Kidney tubule cell (primary cell): ENCODE data around the gene ADAMTS2.

Experiments
- DNase-seq: peaks from one replicate; pipeline ENCODE4 v3.0.0-alpha.2; 2018; ENCODE audit warnings: low spot score

The ADAMTS2 gene

DNA sequence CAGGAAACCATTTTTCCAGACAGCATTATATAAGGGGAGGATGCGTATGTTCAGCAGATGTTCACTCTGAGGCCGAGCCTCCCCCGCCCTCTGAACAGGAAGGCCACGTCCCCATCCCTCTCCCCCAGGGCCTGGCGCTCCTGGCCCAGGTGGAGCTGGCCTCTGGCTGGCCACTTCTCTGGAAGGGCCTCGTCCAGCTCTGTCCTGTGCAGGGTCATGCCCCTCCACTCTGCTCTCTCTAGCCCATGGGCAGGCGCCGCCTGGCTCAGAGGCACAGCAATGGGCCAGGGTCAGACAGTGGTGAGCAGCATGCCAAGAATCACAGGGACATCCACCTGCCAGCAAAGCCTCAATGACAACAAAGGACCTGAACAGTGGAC is 34.2 kb downstream of the ADAMTS2 start:
- no peak for DNase-seq

DNA sequence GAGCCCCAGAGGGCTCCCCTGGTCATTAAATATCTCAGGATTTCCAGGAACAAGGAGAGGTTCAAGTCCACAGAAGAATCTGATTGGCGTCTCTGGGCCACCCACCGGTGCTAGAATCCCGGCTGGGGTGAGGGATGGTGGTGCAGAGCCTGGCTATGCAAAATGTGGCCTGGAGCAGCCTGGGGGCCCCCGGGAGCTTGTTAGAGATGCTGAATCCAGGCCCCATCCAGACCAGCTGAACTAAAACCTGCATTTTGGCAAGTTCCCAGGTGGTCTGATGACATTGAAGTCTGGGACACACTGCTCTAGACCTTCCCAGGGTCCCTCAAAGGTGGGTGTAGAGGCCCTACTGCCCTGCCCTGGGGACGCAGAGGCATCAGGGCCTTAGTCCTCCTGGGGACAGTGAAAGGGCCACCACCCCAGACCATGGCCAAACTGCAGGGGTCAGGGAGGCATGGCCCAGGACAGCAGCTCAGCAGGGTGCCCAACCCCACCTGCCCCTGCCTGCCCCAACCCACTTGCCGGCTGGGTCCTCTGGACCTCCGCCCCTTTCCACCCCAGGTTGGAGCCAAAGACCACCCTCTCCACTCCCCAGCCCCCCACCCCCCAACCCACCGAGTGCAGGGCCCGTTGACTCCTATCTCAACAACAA is 34.7 kb downstream of the ADAMTS2 start:
- no peak for DNase-seq

DNA sequence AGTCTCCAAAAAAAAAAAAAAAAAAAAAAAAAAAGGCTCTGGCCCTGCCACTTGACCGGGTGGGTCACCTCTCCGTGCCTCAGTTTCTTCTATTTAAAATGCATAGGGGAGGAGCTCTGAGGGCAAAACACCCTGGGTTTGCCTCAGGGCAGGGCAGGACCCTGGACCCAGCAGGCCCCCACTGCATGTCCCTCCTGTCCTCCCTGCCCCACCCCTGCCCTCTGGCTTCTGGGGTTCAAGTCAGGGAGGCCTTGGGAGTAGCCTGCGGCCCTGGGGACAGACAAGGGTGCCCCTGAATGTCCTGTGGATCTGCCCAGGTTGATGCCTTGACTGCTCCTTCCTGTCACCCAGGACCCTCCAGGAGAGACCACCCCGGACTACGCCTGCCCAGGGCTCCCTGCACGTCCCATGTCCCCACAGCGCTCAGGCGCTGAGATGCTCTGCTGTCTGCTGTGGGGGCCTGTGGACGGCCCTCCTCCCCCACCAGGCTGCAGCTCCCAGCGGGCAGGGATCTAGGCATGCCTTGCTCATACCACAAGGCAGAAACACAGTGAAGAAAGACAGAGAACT is 35.4 kb downstream of the ADAMTS2 start:
- no peak for DNase-seq

DNA sequence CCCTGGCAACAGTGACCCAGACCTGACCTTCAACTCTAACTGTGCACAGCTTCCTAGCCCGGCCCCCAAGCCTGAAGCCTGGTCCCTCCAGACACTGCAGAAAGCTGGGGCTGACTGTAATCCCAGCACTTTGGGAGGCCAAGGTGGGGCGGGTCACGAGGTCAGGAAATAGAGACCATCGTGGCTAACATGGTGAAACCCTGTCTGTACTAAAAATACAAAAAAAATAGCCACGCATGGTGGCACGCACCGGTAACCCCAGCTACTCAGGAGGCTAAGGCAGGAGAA is 35.9 kb downstream of the ADAMTS2 start:
- DNase-seq, result no peak

DNA sequence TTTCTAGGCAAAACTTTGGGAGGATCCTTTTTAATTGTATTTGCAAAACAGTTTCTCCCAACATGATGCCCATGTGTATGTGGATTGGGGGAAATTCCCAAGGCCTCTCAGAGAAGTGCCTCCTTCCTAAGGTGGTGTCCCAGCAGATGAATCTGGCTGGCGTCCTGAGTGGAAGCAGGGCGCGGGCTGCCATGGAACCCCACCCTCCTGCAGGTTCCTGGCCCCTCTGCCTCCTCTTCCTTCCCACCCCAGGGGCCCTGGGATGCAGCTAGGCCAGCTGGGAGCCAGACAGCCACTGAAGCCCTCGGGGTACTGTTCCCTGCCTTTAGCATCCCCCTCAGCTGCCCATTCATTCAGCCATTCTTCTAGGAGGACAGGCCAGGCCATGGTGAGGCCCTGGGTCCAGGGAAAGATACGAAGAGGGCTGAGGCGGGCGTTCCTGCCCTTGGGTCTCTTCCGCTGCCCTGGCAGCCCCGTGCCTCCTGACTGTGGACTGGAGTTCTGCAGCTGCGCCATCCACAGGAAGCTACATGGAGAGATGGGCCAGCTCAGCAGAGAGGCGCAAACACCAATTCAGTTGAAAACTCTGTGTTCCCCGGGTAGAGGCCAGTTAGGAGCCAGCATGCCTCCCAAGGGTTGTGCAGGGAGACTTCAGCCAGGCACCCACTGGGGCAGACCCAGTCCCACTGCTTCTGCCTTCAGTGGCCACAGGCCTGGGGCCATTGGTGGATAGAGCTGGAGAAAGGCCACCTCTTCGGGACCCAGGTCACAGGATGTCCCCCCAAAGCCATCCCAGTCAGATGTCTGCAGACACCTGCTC is 36.5 kb downstream of the ADAMTS2 start:
- no peak for DNase-seq

DNA sequence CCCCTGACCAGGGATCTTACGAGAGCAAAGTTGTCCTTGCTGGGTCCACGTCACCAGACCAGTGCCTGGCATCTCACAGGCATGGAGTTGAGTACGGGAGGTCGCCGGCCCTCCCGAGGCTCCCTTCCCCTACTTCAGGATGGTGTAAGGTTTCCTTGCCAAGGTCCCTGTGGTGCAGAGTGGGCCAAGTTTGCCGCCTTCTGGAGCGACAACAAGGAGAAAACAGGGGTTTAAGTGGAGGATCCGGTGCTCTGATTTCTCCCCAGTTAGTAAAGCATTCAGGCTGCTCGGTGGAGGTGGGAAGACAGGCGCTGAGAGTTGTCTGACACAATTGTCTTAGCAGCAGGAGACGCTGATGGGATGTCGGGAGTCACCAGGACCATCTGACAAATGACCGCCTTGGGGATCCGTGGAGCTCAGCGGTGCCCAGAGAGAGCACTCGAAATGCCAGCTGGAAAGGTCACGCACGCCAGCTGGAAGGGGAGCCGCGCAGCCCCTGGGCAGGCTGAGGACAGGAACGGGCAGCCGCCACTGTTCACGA is 37.3 kb downstream of the ADAMTS2 start:
- no peak for DNase-seq

DNA sequence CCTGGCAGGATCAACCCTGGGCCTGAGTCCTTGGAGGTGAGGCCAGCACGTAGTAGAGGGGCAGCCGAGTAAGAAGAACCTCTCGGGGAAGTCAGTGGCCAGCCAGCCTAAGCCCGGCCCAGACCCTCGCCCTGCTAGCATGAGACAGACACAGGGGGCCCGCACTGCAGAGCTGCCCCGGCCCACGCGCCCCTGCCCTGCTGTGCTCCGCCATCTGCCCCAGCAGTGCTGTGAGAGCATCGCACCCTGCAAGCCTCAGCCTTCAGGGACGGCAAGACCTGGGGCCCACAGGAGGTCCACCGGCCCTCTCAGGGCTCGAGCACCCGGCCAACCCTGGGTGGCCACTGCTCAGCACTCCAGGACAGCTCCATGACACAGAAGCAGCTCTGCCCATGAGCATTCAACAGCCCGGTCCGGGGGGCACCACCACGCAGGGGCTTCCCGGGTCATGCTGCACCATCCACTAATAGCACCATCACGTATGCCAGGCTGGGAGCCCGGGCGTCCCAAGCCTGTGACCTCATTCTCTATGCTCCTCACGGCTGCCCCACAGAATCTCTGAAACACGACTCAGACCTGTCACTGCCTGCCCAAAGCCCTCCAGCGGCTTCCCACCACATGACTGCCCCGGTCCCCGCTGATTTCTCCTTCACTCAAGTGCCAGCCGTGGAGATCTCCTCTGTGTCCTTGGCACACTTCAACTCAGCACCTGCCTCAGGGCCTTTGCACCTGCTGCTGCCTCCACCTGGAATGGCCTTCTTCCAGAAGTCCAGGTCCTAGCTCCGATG is 38.1 kb downstream of the ADAMTS2 start:
- no peak for DNase-seq

DNA sequence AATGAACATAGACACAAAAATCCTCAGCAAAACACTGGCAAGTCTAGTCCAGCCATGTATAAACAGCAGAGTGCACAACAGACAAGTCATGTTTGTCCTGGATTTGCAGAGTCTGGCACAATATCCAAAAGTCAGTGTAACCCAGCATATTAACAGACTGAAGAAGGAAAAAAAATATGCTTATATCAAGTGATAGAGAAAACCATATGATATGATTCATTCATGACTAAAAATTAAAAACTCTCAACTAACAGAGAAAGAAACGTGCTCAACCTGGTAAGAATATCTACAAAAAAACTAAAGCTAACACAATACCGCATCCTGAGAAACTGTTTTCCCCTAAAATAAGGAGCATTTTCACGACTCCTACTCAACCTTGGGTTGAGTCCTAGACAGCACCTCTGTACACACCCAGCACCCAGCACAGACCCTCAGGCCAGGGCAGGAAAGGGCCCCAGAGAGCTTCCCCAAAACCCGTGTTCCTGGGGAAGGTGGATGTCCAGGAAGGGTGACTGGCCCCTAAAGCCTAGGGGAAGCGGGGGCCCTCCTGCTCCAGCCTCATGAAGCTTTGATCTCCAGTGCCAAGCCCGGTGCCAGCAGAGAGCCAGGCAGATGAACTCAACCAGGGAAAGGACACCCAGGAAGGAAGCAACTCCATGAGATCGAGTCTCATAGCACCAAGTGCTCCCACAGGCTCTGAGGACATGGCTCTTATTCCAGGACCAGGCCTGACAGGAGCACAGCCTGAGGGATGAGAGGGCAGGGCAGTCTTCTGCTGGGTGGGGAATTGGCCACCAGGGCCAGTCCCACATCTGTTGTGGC is 38.9 kb downstream of the ADAMTS2 start:
- no peak for DNase-seq

DNA sequence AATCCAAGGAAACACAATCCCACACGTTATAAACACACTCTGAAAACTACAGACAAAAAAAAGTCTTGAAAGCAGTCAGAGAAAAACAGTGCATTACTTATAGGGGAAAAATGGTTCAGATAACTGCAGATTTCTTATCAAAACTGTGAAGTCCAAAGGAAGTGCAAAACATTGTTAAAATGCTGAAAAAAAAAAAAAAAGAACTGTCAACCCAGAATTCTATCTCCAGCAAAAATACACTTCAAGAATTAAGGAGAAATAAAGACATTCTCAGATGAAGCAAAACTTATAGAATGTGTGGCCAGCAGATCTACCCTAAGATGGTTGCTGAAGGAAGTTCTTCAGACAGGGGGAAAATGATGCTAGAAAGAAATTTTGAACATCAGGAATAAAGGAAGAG is 40.4 kb downstream of the ADAMTS2 start:
- DNase-seq, result no peak

DNA sequence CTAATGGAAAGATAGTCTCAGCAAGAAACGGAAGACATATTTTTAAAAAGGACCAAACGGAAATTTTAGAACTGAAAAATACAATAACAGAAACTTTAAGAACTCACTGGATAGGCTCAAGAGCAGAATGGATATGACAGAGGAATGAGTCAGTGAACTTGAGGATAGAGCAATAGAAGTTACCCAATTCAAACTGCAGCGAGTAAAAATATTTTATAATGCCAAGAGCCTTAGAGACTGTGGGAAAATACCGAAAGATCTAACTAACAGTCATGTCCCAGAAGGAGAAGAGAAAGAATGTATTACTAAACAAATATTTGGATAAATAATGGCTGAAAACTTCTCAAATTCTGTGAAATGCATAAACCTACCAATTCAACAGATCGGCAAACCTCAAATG is 40.8 kb downstream of the ADAMTS2 start:
- DNase-seq, result no peak

DNA sequence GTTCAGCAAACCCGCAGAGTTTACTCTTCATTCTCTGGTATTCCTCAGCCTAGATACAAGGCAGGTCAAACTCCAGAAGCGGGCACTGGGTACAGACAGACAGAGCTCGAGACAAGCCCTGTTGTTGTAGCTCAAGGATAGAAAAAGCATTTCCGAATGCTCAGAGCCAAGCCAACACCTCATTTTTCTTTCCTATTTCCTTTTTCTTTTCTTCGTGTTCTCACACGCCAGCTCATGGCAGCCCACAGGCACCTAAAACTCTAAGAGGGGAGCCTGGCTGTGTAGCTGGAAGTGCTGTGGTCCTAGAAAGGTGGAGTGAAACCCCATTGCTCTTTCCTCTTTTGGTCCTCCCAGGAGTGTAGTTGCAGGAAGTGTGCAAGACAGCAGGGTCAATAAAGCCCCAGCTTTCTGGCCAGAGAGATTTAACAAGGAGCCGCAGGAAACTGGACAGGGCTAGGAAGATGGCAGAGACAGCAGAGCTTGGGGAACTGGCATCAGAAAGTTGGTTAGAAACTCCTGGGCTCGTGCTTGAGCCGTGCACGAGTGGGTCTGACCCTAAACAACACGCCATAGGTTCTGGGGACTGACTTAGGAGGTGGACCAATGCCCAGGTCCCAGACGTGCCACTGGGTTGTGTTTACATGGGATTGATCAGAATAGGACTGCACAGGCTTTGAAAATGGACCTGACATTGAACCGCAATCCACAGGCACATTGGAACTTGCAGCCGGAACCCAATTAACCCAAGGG is 41.6 kb downstream of the ADAMTS2 start:
- no peak for DNase-seq

DNA sequence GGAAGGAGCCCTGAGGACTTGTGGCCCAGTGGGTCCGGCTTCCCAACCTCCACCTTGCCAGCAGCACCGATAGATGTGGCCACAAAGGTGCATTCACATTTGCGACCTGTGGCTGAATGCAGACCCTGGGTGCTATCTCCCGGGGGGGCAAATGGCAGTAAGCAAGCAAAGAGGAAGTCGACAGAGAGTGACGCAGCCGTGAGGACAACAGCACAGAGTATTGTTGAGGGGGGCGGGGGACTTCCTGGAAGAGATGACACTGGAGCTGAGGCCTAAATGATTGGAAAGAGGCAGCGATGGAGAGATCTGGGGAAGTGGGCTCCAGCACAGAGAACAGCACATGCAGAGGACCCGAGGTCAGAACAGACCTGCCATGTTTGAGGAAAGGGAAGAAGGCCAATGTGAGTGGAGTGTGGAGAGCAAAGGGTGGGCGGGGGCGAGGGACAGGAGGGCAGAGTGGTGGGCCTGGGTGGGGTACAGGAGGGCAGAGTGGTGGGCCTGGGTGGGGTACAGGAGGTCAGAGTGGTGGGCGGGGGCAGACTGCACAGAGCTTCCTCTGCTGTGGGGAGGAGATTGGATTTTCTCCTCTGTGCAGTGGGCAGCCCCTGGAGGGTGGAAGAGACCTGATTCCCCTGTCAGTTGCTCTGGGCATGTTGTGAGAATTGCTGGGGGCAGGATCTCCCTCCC is 42.6 kb downstream of the ADAMTS2 start:
- DNase-seq, result no peak

DNA sequence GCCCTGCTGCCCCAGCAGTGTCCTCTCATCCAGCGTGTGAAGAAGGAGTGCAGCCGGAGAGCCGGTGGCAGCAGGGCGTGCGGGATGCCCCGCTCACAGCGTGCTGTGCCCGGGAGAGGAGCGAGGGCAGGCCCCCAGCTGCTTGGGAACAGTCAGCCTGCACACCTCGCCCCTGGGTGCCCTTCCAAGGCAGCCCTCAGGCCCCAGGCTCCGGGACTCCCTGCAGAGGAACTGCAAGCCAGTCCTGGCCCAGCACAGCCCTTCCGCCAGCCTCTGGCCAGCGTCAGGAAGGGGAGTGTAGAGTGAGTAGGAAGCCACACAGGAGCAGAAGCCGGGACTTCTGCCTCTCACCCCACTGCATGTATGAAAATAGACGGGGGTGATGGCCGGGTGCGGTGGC is 43.5 kb downstream of the ADAMTS2 start:
- no peak for DNase-seq

DNA sequence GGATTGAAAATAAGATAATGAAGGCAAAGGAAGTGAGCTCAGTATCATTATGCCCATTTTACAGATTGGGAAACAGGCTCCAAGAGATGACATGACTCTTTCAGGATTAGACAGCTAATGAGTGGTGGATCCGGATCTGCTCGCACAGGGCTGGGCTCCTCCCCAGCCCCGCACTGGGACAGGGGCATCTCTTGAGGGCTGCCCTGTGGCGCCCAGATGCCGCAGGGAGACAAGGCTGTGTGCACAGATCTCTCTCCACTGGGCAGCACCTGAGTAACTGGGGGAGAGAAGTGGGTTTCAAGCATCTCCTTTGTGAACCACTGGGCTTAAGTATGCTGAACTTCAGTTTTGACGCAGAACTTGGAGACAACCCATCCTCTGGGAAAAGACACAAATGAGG is 43.9 kb downstream of the ADAMTS2 start:
- no peak for DNase-seq

DNA sequence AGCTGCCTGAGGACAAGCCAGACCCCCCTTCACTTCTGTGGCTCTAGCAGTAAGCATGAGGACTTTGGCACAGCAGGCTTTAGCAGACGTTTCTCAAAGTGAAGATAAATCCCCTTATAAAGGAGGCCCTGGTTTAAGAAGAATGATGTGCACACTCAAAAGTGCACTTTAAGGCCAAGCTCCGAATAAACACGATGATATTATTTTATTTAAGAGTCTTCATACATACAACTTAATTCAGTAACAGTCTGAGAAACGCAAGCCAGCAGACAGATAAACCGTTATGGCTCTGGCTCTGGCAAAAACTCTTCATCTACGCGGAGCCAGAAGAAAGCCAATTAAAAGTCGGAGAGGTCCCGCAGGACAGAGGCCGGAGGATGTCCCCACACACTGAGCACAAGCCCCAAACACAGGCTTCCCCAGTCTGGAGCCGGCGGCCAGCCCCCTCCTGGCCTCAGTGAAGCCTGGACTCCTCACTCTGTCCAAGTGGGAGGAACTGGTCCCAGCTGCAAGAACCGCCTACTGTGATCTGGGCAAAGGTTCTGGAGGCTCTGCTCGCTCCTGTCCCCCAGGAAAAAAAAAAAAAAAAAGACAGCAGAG is 44.6 kb downstream of the ADAMTS2 start:
- DNase-seq, result no peak

DNA sequence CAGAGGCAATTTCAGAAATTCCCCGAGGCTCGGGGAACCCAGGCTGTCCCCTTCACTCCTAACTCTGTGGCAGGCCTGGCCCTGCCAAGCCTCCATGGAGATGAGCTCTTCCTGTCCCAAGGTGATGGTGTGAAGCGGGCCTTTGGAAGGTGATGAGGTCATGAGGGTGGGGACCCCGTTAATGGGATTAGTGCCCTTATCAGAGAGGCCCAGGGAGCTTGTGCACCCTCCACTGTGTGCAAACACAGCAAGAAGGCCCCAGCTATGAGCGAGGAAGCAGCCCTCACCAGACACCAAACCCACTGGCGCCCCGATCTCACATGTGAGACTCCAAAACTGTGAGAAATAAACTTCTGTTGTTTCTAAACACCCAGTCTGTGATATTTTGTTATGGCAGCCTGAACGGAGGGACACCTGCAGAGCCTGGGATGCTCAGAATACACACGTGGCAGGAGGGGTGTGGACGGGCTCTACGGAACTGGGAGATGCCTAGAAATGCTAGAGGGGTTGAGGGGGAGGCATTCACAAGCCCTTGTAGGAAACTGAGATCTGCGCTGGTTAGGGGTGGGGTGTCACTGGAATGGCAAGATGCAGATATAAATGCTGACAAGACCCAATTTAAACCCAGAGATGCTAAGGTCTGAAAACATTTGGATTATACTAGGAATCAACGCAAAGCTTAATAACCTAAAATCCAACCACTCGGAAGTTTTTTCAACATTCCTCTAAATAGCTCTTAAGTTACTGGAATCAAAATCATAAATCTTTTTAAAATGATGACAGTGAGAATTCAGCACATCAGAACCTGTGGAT is 46.9 kb downstream of the ADAMTS2 start:
- DNase-seq, result no peak

DNA sequence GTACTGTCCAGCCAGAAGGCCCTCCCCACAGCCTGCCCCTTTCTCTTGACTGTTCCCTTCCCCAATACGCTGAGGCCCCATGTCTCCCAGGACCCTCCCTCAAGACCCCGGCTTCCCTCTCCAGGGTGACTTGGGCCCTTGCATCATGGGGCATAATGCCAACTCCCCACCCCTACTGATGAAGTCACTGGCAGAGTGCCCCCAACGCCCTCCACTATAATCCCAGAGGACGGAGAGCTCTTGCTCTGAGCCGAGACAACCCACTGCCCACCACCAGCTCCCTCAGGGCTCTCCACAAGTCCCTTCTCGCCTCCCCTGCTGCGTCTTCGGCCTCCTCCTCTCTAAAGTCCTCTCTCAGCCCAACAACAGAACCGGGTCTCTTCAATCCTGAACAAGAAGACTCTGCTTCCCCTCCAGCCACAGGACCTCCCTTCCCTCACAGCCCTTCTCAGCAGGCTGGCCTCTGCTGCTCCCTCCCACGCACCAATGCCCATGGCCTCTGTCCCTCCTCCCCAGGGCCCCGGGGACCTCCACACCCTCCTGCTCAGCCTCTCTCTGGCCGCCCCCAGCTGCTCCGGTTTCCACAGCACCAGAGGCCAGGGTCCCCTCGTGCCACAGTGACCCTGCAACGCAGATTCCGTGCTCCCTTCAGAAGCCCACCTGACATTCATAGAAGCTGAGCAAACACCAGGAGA is 47.6 kb downstream of the ADAMTS2 start:
- DNase-seq, result no peak

DNA sequence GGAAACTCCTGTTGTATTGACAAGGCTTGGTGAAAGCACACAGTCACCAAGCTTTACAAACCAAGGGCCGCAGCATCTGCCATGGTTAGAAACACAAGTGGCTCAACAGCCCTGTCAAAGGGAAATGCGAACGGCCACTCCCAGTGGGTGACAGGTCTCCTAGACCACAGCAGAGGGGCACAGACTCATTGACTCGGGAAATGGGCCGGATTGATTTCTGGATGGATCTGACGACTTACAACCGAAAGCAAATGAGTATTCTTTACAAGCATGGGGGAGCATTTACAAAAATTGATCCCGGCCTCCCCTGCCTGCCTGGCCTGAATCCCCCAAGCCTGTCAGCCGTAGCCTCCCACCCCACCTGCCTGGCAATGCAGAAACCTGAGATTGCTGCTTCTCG is 48.2 kb downstream of the ADAMTS2 start:
- no peak for DNase-seq
